HL-60 (cell line): ENCODE measurements around the gene PDE6H.

Source experiments
- GABPA ChIP-seq: IDR thresholded peaks from 2 replicates; pipeline ENCODE4 v1.6.1; 2012; ENCODE audit warnings: low read depth
- TF ChIP-seq, protein P1 (sequence below): IDR thresholded peaks from one replicate; pipeline ENCODE4 v1.5.1; 2011; ENCODE audit warnings: low read length, control low read depth, inconsistent platforms; ENCODE audit not compliant: insufficient read depth
- TF ChIP-seq, protein P2 (sequence below): IDR thresholded peaks from 2 replicates; pipeline ENCODE4 v1.6.1; 2012; ENCODE audit warnings: low read depth; ENCODE audit not compliant: insufficient replicate concordance

DNA sequence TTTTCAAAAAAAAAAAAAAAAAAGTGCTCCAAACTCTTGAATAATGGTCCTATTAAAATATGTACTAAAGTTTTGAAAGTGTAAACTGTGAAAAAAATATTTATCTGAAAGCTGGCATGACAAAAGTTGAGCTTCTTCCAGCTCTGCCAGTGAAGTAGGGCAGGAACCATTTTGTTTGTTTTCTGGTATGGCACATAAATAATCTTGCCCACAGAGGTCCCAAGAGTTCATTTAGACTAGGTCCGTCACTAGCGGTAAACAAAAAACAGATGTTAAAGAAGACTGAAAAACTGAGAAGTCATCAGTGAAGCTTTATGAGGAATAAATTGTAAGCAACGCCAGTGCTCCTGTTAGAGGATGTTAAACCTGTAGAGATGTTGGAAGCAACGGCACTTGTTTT is 41.5 kb upstream of the PDE6H start:
- no peak for TF ChIP-seq GABPA
- TF ChIP-seq, protein P1, sequence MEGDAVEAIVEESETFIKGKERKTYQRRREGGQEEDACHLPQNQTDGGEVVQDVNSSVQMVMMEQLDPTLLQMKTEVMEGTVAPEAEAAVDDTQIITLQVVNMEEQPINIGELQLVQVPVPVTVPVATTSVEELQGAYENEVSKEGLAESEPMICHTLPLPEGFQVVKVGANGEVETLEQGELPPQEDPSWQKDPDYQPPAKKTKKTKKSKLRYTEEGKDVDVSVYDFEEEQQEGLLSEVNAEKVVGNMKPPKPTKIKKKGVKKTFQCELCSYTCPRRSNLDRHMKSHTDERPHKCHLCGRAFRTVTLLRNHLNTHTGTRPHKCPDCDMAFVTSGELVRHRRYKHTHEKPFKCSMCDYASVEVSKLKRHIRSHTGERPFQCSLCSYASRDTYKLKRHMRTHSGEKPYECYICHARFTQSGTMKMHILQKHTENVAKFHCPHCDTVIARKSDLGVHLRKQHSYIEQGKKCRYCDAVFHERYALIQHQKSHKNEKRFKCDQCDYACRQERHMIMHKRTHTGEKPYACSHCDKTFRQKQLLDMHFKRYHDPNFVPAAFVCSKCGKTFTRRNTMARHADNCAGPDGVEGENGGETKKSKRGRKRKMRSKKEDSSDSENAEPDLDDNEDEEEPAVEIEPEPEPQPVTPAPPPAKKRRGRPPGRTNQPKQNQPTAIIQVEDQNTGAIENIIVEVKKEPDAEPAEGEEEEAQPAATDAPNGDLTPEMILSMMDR, result no peak
- TF ChIP-seq, protein P2, sequence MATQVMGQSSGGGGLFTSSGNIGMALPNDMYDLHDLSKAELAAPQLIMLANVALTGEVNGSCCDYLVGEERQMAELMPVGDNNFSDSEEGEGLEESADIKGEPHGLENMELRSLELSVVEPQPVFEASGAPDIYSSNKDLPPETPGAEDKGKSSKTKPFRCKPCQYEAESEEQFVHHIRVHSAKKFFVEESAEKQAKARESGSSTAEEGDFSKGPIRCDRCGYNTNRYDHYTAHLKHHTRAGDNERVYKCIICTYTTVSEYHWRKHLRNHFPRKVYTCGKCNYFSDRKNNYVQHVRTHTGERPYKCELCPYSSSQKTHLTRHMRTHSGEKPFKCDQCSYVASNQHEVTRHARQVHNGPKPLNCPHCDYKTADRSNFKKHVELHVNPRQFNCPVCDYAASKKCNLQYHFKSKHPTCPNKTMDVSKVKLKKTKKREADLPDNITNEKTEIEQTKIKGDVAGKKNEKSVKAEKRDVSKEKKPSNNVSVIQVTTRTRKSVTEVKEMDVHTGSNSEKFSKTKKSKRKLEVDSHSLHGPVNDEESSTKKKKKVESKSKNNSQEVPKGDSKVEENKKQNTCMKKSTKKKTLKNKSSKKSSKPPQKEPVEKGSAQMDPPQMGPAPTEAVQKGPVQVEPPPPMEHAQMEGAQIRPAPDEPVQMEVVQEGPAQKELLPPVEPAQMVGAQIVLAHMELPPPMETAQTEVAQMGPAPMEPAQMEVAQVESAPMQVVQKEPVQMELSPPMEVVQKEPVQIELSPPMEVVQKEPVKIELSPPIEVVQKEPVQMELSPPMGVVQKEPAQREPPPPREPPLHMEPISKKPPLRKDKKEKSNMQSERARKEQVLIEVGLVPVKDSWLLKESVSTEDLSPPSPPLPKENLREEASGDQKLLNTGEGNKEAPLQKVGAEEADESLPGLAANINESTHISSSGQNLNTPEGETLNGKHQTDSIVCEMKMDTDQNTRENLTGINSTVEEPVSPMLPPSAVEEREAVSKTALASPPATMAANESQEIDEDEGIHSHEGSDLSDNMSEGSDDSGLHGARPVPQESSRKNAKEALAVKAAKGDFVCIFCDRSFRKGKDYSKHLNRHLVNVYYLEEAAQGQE, result no peak
